Lower leg skin (tissue), 4 donors: Measurements from ENCODE around the gene CAMK2D. TPM values are rescaled to one million over a fixed set of nuclear protein-coding genes. Genes with fewer than 3 reads are reported as not detected.

Experiments
- DNase-seq, 2 donors: peaks; one replicate each; pipeline ENCODE4 v3.0.0-alpha.2; 2019; ENCODE audit warnings: low spot score in 2 of 2
- H3K4me3 ChIP-seq: fragments of 200-600 bp; sonication (generic); 2 replicates; pipeline ENCODE4 v1.5.1; 2017; ENCODE audit warnings: mild to moderate bottlenecking, low read depth; ENCODE audit not compliant: poor library complexity, severe bottlenecking
- CTCF ChIP-seq, 3 donors: fragments of 450-650 bp; IDR thresholded peaks; one replicate each; pipeline ENCODE4 v1.5.1; 2016; ENCODE audit warnings: antibody characterized with exemption in 3 of 3, mild to moderate bottlenecking in 3 of 3, moderate library complexity in 2 of 3
- POLR2A ChIP-seq, 2 donors: fragments of 450-650 bp; IDR thresholded peaks; one replicate each; pipeline ENCODE4 v1.6.1; 2016 to 2017; ENCODE audit warnings: antibody characterized with exemption in 2 of 2, mild to moderate bottlenecking in 1 of 2, moderate library complexity in 1 of 2
- WGBS, 2 donors: methylation state at CpG; one replicate each; pipeline ENCODE4 v1.1.5; 2018; 5-methylcytosine and 5-hydroxymethylcytosine counted together
- intact Hi-C: fragments of 100-400 bp; cut with DNase I; formaldehyde crosslinking; loops from one replicate; pipeline ENCODE4 v1.15.0; 2023; ENCODE audit warnings: low total_unique reads
- total RNA-seq, 4 donors: library from RNA; depleted of rRNA; stranded (reverse); fragments of >200 nt; gene quantifications; one replicate each; pipeline ENCODE4 v1.1.0, GENCODE V29; 2016

Gene CAMK2D
- total RNA-seq, 4 donors from 2014 or later, result 25.2 to 40.7 (median 32.7) TPM

DNA sequence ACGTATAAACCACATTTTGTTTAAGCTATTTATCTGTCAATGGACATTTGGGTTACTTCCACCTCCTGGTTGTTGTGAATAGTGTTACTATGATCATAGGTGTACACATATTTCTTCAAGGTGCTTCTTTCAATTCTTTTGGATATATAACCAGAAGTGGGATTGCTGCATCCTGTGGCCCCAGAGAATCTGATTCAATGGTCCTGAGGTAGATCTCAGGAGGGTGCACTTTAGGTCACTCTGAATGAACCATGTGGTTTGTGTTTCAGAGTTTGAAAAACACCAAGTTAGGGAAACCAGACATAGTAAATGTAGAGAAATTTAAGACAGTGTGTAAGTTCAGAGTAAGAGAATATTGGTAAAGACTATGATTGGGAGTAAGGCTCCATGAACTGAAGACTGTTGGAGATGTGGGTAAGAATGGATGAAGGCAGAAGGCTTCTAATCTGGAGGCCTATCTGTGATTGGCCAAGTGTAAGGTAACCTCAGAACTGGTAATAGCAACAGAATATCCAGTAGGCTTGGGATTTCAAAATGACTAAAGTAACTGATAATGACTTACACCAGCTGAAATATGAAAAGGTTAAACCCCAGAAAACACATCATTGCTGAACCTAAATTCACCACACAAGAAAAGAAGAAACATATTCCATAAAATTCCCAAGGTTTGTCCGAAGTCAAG is 236.9 kb downstream of the CAMK2D start:
- intact Hi-C loops, result no loop called here
- TF ChIP-seq POLR2A (IDR thresholded peaks at IDR 0.05) (no peak), CTCF (IDR thresholded peaks at IDR 0.05) (no peak)
- no peak overlapping the region for H3K4me3 ChIP-seq
- DNase-seq, result no peak
- WGBS, 2 donors, result 97 to 98% methylated on average over 2 of the region's 2 CpGs

DNA sequence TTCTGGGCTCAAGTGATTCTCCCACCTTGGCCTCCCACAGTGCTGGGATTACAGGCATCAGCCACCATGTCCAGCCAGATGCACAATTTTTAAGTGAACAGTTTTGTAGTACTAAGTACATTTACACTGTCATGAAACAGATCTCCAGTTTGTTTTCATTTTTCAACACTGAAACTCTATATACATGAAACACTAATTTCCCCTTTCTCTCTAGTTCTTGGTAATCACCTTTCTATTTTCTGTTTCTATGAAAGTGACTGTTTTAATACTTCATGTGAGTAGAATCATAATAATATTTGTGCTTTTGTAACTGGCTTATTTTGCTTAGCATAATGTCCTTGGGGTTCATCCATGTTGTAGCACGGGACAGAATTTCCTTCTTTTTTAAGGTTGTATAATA is 237.4 kb downstream of the CAMK2D start:
- intact Hi-C loops, result no loop called here
- no peak for DNase-seq
- 98 to 100% methylated on average over 1 of the region's 1 CpG for WGBS, 2 donors
- TF ChIP-seq CTCF (IDR thresholded peaks at IDR 0.05), result no peak
- TF ChIP-seq POLR2A (IDR thresholded peaks at IDR 0.05), result no peak
- H3K4me3 ChIP-seq, result no peak overlapping the region

DNA sequence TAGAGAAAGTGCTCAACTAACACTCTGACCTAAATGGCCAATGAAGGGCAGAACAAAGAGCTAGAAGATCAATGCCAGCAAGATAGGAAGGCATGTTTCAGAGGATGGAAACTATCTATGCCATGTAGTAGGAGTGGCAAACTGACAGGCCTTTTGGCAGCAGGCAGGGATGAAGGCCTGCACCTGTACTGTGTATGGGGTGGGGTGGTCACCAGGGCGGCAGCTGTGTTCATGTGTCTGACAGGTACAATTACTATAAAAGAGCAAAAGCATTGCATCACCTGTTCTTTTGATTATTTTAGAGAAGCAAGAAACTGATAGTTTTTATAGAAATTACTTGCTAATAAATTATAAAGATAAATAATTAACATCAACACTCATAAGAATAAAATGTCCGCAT is 239.1 kb downstream of the CAMK2D start:
- intact Hi-C loops, result no loop called here
- DNase-seq, result no peak
- TF ChIP-seq POLR2A (IDR thresholded peaks at IDR 0.05) (no peak), CTCF (IDR thresholded peaks at IDR 0.05) (no peak)
- WGBS, 2 donors, result 90 to 96% methylated on average over 2 of the region's 2 CpGs
- no peak overlapping the region for H3K4me3 ChIP-seq

DNA sequence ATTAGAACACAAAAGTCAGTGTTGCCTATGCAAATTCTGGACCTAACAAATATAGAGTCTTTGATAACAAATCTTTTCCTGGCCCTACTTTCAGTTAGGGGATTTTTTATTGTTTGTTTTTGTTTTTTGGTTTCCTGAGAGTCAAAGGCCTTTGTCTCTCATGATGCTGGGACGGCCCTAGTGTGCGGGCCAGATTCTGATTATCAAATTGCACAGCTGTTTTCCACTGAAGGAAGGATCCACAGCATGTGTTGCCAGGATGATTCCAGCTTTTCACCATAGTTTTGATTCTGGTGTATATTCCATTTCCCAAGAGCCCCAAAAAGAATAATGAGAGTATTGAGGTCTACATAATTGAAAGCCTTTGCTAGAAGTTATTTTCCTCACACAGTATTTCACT is 248.2 kb downstream of the CAMK2D start:
- H3K4me3 ChIP-seq, result no peak overlapping the region
- DNase-seq, result no peak
- TF ChIP-seq POLR2A (IDR thresholded peaks at IDR 0.05) (no peak), CTCF (IDR thresholded peaks at IDR 0.05) (no peak)
- 51 to 78% methylated on average over 2 of the region's 2 CpGs for WGBS, 2 donors
- intact Hi-C loops, result no loop called here

DNA sequence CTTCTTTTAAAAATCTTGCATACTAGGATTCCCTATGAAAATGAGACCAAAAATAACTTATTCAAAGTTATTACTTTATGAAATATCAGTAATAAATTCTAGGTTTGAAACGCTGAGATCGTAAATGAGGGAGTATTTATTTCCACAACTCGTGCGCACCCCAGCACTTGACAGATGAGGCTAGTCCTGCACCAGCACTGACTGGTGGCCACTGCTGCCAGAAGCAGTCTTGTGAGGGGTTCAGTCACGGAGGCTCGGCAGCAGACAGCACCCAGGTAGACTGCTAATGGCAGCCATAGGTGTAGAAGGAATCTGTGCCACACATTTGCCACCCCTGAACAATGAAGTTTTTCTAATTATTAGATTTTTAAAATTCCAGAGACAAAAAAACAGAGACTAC is 248.7 kb downstream of the CAMK2D start:
- intact Hi-C loops, result no loop called here
- WGBS, 2 donors, result 98% methylated on average over 6 of the region's 6 CpGs
- DNase-seq, result no peak
- TF ChIP-seq POLR2A (IDR thresholded peaks at IDR 0.05), result no peak
- no peak for TF ChIP-seq CTCF (IDR thresholded peaks at IDR 0.05)
- no peak overlapping the region for H3K4me3 ChIP-seq

DNA sequence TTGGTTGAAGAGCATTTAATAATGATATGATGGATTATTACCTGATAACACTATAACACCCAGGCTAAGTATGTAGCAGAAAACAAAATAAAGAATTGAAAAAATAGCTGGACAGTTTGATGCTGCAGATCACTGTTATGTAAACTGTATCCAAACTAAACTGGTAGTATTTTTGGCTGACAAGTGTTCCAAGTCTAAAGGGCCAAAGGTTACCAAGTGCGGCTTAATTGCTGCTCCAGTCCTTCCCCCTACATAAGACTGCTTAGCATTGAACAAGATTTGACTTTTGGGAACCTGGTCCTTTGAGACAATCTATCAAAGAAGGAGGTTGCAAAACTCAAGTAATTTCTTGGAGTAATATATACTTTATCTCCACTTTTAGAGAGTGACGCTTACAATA is 249.6 kb downstream of the CAMK2D start:
- intact Hi-C loops, result no loop called here
- DNase-seq, result no peak
- no peak for TF ChIP-seq CTCF (IDR thresholded peaks at IDR 0.05)
- no peak for TF ChIP-seq POLR2A (IDR thresholded peaks at IDR 0.05)
- H3K4me3 ChIP-seq, result no peak overlapping the region
- WGBS, 2 donors, result 88 to 92% methylated on average over 2 of the region's 2 CpGs
